Measurements from ENCODE around the gene SBF1.

DNA sequence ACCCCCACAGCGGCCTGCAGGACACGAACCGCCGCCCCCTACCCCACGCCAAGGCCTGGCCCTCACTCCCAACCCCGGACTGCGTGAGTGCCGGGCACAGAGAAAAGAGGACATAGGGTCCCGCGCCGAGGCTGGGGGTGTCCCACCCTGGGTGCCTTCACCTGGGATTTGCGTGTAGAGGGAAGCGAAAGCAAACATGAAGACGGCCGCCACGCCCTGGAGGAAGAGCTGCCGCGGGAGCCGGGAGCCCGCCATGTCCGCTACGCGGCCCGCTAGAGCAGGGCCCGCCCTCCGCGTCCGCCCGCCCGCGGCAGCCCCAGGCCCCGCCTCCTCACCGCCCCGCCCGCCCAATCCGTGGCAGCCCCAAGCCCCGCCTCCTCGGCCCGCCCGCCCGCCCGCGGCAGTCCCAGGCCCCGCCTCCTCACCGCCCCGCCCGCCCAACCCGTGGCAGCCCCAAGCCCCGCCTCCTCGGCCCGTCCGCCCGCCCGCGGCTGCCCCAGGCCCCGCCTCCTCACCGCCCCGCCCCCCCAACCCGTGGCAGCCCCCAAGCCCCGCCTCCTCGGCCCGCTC lies 32.7 kb upstream of the SBF1 start, which contains the start of gene LMF2:
- TF ChIP-seq, protein P1, sequence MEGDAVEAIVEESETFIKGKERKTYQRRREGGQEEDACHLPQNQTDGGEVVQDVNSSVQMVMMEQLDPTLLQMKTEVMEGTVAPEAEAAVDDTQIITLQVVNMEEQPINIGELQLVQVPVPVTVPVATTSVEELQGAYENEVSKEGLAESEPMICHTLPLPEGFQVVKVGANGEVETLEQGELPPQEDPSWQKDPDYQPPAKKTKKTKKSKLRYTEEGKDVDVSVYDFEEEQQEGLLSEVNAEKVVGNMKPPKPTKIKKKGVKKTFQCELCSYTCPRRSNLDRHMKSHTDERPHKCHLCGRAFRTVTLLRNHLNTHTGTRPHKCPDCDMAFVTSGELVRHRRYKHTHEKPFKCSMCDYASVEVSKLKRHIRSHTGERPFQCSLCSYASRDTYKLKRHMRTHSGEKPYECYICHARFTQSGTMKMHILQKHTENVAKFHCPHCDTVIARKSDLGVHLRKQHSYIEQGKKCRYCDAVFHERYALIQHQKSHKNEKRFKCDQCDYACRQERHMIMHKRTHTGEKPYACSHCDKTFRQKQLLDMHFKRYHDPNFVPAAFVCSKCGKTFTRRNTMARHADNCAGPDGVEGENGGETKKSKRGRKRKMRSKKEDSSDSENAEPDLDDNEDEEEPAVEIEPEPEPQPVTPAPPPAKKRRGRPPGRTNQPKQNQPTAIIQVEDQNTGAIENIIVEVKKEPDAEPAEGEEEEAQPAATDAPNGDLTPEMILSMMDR (IDR thresholded peaks at IDR 0.05), result no peak
- no peak for TF ChIP-seq EZH2 (IDR thresholded peaks at IDR 0.05; ENCODE audit: borderline replicate concordance, insufficient read depth, low read depth, low read length, poor library complexity, severe bottlenecking)

Data from B cell (primary cell).